SU-DHL-6 (cell line): ENCODE results near the gene GHRHR.

ENCODE experiments used
- CTCF ChIP-seq: fragments of 200-600 bp; sonication (generic); IDR thresholded peaks from one replicate; pipeline ENCODE4 v1.5.1; 2017; ENCODE audit warnings: antibody characterized with exemption, mild to moderate bottlenecking, low read length, moderate library complexity; ENCODE audit not compliant: insufficient read depth, poor library complexity, severe bottlenecking
- EZH2phosphoT487 ChIP-seq: fragments of 200-600 bp; sonication (generic), shearing (Covaris generic); conservative IDR thresholded peaks from 2 replicates; pipeline ENCODE4 v1.6.1; 2018; ENCODE audit warnings: mild to moderate bottlenecking, antibody characterized with exemption, low read length, moderate library complexity, mixed read lengths

- TF ChIP-seq CTCF = no peak
- no peak for TF ChIP-seq EZH2phosphoT487
Measured at GRCh38 chr7:30985756-30986155, 22.0 kb downstream of the GHRHR start.
